Putamen (tissue), 1 donor: Measurements from ENCODE around the gene GOLGA6A.

Experiments
- DNase-seq: peaks from one replicate; pipeline ENCODE4 v3.0.0-alpha.2; 2016; ENCODE audit warnings: low spot score

GOLGA6A gene

DNA sequence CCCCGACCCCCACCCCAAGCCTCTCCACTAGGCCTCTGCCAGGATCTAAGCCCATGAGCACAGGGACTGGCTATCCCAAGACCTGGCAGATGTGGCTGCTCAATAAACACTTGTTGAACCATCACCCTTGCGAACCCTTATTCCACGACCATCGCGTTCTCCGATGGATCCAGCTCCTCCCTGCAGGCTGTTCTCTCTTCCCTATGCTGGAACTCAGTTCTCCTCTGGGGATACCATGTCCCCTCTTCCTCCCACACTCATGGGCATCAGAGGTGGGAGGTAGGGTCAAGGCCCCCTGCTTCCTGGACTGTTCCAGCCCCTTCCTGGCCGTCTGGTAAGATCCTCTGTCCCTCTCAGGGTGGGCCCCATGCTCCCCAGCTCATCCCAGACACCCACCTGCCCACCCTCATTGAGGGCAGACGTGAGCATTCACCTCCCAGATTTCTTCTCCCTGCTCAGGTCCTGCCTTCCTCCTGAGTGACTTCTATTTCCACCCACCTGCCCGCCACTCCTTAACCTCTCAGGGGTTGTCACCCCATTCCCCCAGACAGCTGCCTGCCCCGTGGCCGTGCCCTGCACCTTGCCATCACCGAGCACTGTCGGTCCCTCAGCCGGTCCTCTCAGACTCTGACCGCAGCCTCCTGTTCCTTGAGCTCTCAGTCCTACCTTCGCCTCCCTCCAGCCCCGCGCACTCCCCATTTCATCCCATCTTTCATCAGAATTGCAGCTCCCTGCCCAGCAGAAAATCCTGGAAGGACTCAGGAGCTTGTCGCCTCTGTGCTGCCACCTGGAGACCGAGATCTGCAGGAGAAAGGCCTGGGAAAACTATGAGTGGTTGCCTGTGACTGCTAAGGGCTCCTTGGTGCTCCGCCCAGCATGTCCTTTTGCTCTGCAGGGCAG, 45.8 kb downstream of the GOLGA6A start:
- peak; percentile 38 for DNase-seq

DNA sequence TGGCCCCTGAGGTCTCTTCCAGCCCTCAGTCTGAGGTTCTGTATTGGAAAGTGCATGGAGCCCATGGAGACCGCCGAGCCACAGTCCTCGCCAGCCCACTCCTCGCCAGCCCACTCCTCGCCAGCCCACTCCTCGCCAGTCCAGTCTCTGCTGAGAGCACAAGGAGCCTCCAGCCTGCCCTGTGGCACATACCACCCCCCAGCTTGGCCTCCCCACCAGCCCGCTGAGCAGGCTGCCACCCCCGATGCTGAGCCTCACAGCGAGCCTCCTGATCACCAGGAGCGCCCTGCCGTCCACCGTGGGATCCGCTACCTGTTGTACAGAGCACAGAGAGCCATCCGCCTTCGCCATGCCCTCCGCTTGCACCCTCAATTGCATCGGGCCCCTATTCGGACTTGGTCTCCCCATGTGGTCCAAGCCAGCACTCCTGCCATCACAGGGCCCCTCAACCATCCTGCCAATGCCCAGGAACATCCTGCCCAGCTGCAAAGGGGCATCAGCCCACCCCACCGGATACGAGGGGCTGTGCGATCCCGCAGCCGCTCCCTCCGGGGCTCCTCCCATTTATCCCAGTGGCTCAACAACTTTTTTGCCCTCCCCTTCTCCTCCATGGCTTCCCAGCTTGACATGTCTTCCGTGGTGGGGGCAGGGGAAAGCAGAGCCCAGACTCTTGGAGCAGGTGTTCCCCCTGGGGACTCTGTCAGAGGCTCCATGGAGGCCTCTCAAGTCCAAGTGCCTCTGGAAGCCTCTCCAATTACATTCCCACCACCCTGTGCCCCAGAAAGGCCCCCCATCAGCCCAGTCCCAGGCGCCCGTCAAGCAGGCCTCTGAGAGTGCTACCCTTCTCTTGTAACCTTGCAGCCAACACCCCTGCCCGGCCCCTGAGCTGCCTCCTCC, 47.0 kb downstream of the GOLGA6A start:
- no peak for DNase-seq

DNA sequence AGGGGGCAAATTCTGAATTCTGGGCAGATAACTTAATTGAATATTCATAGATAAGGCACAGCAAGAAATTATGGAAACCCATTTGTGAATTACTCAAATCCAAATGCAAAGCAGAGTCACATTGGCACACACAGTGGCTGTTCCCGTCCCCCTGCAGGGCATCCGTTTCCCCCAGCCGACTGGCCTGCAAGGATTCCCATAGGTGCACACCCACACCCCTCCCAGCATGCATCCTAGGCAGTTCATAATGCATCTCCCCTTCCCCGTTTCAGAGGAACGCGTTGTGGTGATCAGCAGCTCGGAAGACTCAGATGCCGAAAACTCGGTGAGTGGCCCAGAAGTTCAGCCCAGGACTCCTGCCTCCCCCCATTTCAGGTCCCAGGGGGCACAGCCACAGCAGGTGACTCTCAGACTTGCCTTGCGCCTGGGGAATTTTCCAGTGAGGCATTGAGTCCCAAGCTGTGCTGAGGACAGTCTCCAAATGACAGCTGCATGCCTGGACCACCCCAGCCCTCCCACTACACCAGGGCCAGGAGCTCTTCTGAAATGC, 48.1 kb downstream of the GOLGA6A start:
- DNase-seq = no peak

GRCh38 chr15:74032606-74033561, 49.5 kb downstream of the GOLGA6A start:
- no peak for DNase-seq

DNA sequence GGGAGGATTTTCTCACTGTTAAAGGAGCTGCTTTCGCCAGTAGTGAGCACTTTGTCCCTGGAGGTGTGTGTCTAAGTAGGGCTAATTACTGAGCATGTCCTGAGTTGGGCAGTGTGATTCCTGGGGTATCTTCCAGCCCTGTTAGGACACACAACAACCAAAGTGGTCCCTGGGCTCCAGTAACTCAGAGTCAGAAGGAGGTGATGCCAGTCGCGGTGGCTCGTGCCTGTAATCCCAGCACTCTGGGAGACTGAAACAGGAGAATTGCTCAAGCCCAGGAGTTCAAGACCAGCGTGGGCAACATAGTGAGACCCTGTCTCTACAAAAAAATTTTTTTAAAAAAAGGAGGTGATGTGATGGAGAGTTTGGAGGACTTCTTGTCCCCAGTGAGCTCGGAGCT, 50.3 kb downstream of the GOLGA6A start:
- DNase-seq = no peak

DNA sequence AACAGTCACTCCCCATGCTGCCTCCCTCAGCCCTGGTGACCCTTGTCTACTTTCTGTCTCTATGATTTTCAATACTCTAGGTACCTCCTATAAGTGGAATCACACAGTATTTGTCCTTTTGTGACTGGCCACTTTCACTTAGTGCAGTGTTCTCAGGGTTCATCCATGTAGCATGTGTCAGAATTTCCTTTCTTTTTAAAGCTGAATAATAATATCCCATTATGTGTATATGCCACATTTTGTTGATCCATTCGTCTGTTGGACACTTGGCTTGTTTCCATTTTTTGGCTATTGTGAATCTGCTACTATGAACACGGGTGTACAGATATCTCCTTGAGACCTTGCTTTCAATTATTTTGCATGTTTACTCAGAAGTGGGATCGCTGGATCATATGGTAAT, 53.7 kb downstream of the GOLGA6A start:
- DNase-seq = no peak

- no peak for DNase-seq
Measured at GRCh38 chr15:74027688-74028087, 54.7 kb downstream of the GOLGA6A start.

GRCh38 chr15:74025436-74025835, 56.9 kb downstream of the GOLGA6A start:
- DNase-seq = no peak

DNA sequence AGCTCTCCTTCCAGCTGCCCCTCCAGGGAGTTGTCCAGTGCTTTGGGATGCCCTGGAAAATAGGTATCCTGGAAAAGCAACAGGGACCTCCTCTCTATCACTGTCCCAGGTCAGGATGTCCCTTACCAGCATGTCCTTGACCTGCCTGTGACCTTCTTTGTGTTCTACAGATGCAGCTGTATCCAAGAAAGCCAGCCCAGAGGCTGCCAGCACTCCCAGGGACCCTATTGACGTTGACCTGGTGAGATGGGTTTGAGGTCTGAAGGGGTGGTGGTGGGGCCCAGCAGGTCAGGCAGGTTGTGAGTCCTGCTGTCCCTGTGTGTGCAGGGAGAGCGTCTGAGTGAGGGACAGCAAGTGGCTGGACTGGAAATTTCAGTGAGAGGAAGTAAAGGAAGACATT, 57.7 kb downstream of the GOLGA6A start:
- no peak for DNase-seq

- no peak for DNase-seq
Measured at GRCh38 chr15:74022706-74023470, 59.5 kb downstream of the GOLGA6A start.
